CD14-positive monocyte (primary cell): ENCODE results near the gene BCL2. TPM values are rescaled to one million over a fixed set of nuclear protein-coding genes. Genes with fewer than 3 reads are reported as not detected.

Experiments
- DNase-seq, 3 donors: peaks; one replicate each; pipeline ENCODE4 v3.0.0-alpha.2; 2011 to 2022
- H2AFZ ChIP-seq: 2 replicates; pipeline ENCODE4 v1.6.0; 2012; ENCODE audit warnings: mild to moderate bottlenecking, low read depth, low read length, inconsistent platforms; ENCODE audit not compliant: insufficient read depth, poor library complexity, severe bottlenecking
- H3K27ac ChIP-seq, 2 donors: 1 replicate in 1 of 2; 2 replicates in 1 of 2; pipeline ENCODE4 v1.5.1; 2012 to 2013; ENCODE audit warnings: low read length in 2 of 2, control low read depth in 1 of 2, inconsistent platforms in 1 of 2, low read depth in 1 of 2, mild to moderate bottlenecking in 1 of 2
- H3K27me3 ChIP-seq, 2 donors: one replicate each; pipeline versions ENCODE4 v1.6.0 to v1.6.1; 2011 to 2013; ENCODE audit warnings: low read length in 2 of 2; ENCODE audit not compliant: control insufficient read depth in 2 of 2, insufficient read depth in 2 of 2
- H3K36me3 ChIP-seq, 2 donors: replicated peaks in 1 of 2; 1 replicate in 1 of 2; 2 replicates in 1 of 2; pipeline versions ENCODE4 v1.5.1 to v1.6.1; 2012 to 2013; ENCODE audit warnings: low read length in 2 of 2, control low read depth in 1 of 2, inconsistent platforms in 1 of 2, mild to moderate bottlenecking in 1 of 2; ENCODE audit not compliant: insufficient read depth in 2 of 2, control insufficient read depth in 1 of 2
- H3K4me1 ChIP-seq, 2 donors: 1 replicate in 1 of 2; 2 replicates in 1 of 2; pipeline versions ENCODE4 v1.5.1 to v1.6.1; 2012 to 2013; ENCODE audit warnings: low read length in 2 of 2, control low read depth in 1 of 2, inconsistent platforms in 1 of 2, mild to moderate bottlenecking in 1 of 2, moderate library complexity in 1 of 2; ENCODE audit not compliant: insufficient read depth in 2 of 2, control insufficient read depth in 1 of 2
- H3K4me2 ChIP-seq: replicated peaks from 2 replicates; pipeline ENCODE3; 2012; ENCODE audit warnings: low read length, moderate library complexity, mild to moderate bottlenecking; ENCODE audit not compliant: poor library complexity, severe bottlenecking; ENCODE audit errors: extremely low read depth
- H3K4me3 ChIP-seq, 3 experiments: fragments of 200-600 bp in 1 of 3; sonication (generic) in 1 of 3; replicated peaks in 1 of 3; 1 replicate in 2 of 3; 2 replicates in 1 of 3; pipeline ENCODE4 v1.5.1; 2011 to 2013; ENCODE audit warnings: low read length in 3 of 3, mild to moderate bottlenecking in 3 of 3, control low read depth in 2 of 3, low read depth in 2 of 3, inconsistent platforms in 1 of 3, moderate library complexity in 1 of 3
- H3K79me2 ChIP-seq: 2 replicates; pipeline ENCODE4 v1.6.0; 2012; ENCODE audit warnings: mild to moderate bottlenecking, control low read depth, inconsistent platforms, low read length, moderate library complexity; ENCODE audit not compliant: insufficient read depth
- H3K9ac ChIP-seq: 2 replicates; pipeline ENCODE4 v1.6.0; 2017; ENCODE audit warnings: low read length, mild to moderate bottlenecking; ENCODE audit not compliant: insufficient read depth, poor library complexity, severe bottlenecking
- H3K9me3 ChIP-seq, 2 donors: replicated peaks in 1 of 2; 1 replicate in 1 of 2; 2 replicates in 1 of 2; pipeline versions ENCODE4 v1.5.1 to v1.6.1; 2012 to 2013; ENCODE audit warnings: low read length in 2 of 2, control low read depth in 1 of 2; ENCODE audit not compliant: control insufficient read depth in 1 of 2, insufficient read depth in 1 of 2
- H4K20me1 ChIP-seq: 2 replicates; pipeline ENCODE4 v1.6.0; 2012; ENCODE audit warnings: mild to moderate bottlenecking, low read length, control low read depth, moderate library complexity; ENCODE audit not compliant: insufficient read depth
- H3K27ac Mint-ChIP-seq, 7 donors: one replicate each; pipeline ENCODE4 v1.8.0; 2020; ENCODE audit warnings: mild to moderate bottlenecking in 7 of 7, mixed read lengths in 7 of 7, moderate library complexity in 6 of 7, inconsistent platforms in 2 of 7
- H3K27me3 Mint-ChIP-seq, 3 donors: one replicate each; pipeline ENCODE4 v1.8.0; 2021 to 2022; ENCODE audit warnings: low read depth in 3 of 3, mild to moderate bottlenecking in 3 of 3, mixed read lengths in 3 of 3, moderate library complexity in 3 of 3, inconsistent platforms in 1 of 3
- H3K36me3 Mint-ChIP-seq, 2 donors: one replicate each; pipeline ENCODE4 v1.8.0; 2020; ENCODE audit warnings: mixed read lengths in 2 of 2, inconsistent platforms in 1 of 2, mild to moderate bottlenecking in 1 of 2
- H3K4me1 Mint-ChIP-seq: one replicate; pipeline ENCODE4 v1.8.0; 2020; ENCODE audit warnings: mild to moderate bottlenecking, mixed read lengths
- H3K4me3 Mint-ChIP-seq, 2 donors: one replicate each; pipeline ENCODE4 v1.8.0; 2020; ENCODE audit warnings: mild to moderate bottlenecking in 2 of 2, mixed read lengths in 2 of 2, moderate library complexity in 1 of 2
- H3K9me3 Mint-ChIP-seq, 7 donors: one replicate each; pipeline ENCODE4 v1.8.0; 2020 to 2022; ENCODE audit warnings: mixed read lengths in 7 of 7, mild to moderate bottlenecking in 6 of 7, moderate library complexity in 6 of 7, inconsistent platforms in 2 of 7
- CTCF ChIP-seq: fragments of 200-600 bp; IDR thresholded peaks from one replicate; pipeline ENCODE4 v1.8.0; 2022; ENCODE audit warnings: antibody characterized with exemption, mild to moderate bottlenecking
- whole genome bisulfite sequencing: methylation state at CpG from one replicate; pipeline ENCODE4 v1.1.5; 2013; ENCODE audit warnings: missing lambda C conversion rate; ENCODE audit not compliant: insufficient coverage; 5-methylcytosine and 5-hydroxymethylcytosine counted together
- intact Hi-C, 2 donors: fragments of 100-400 bp; cut with micrococcal nuclease; formaldehyde crosslinking; loops; one replicate each; pipeline versions ENCODE4 v1.15.0 to v1.15.1; 2023
- polyA plus RNA-seq, 3 donors: library from polyadenylated mRNA; depleted of rRNA in 1 of 3; unstranded in 2 of 3; stranded (reverse) in 1 of 3; fragments of 300-500 nt in 2 of 3; fragments of >200 nt in 1 of 3; fragmentation: Illumina TruSeq in 2 of 3; gene quantifications; 1 replicate in 2 of 3; 2 replicates in 1 of 3; pipeline ENCODE4 v1.2.3, GENCODE V29; 2012 to 2021

Gene BCL2
- polyA plus RNA-seq, 3 donors, result 0.58 to 2.5 (median 1.1) TPM

DNA sequence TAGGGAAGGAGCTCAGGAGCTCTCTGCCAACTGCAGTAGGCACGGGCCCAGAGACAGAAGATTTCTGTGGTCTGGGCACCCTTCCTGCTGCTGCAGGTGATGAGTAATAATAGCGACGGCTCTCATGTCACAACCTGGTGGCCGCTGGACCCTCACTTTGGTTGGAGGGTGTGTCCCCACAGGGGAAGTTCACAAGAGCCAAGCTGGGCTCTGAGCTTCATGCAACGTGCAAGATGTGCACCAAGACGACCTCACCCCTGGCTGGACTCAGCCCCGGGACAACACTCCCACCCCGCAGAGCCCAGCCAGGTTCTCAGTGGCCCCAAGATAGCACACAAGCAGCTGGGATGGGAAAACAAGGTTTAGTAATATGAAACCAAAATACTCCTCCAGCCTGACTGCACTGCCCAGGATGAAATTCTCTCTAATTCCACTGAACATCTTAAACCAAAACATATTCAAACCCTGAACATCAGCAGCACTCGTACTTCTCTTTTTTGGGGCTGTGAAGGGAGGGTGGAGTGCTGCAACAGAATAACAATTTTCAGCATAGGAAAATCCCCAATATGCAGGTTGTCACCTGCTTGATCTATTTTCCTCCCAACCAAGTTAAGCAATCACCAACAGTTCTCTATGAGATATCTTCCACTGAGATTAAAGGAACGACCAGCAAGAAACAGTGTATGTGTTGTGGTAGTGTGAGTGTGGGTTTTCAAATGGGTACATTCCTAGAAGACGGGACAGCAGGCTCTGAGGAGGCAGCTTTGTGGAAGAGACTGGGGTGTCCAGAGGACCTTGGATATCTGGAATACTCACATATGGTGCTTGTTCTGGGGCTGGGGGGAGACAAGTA, 26.5 kb downstream of the BCL2 start:
- Mint-ChIP-seq H3K4me3 (peak overlapping the region; percentile 17 to 64), H3K36me3 (peaks cover 8% of the 10 kb centered on the region in 2 donors), H3K27ac (peak overlapping the region in 6 of 7 donors; percentile 15 to 80 (median 51)), H3K4me1 (peaks cover 33% of the 10 kb centered on the region), H3K9me3 (no peaks in the 10 kb centered on the region), H3K27me3 (no peaks in the 10 kb centered on the region)
- no peaks in the 10 kb centered on the region for H4K20me1 ChIP-seq
- H3K9me3 ChIP-seq, result no peaks in the 10 kb centered on the region
- intact Hi-C loops, result loop anchor here in 1 of 2 donors (10.0 kb wide), 1 partner anchor 48 kb away; no protein-coding TSS in a partner anchor
- peak overlapping the region in 1 of 3 experiments; percentile 35 for H3K4me3 ChIP-seq
- H3K4me2 ChIP-seq, result peak overlapping the region; percentile 51
- DNase-seq, result peak; percentile 44 to 68 (median 48)
- no peak overlapping the region for H3K9ac ChIP-seq
- H3K4me1 ChIP-seq, result peaks cover 14 to 19% of the 10 kb centered on the region in 2 donors
- TF ChIP-seq CTCF, result no peak
- H2AFZ ChIP-seq, result peak overlapping the region; percentile 43
- H3K79me2 ChIP-seq, result peaks cover 32% of the 10 kb centered on the region
- H3K27ac ChIP-seq, result peak overlapping the region; percentile 5 to 54
- no peaks in the 10 kb centered on the region for H3K36me3 ChIP-seq
- H3K27me3 ChIP-seq, result no peaks in the 10 kb centered on the region
- WGBS, result 24% methylated on average over 8 of the region's 11 CpGs

GRCh38 chr18:63291278-63291677, 28.3 kb downstream of the BCL2 start:
- Histone ChIP-seq H3K27ac (no peak overlapping the region), H3K9me3 (no peaks in the 10 kb centered on the region), H2AFZ (no peak overlapping the region), H3K4me2 (no peak overlapping the region), H3K4me3 (no peak overlapping the region), H3K36me3 (no peaks in the 10 kb centered on the region), H4K20me1 (no peaks in the 10 kb centered on the region), H3K9ac (no peak overlapping the region), H3K79me2 (peaks cover 26% of the 10 kb centered on the region), H3K4me1 (peaks cover 26 to 34% of the 10 kb centered on the region in 2 donors), H3K27me3 (no peaks in the 10 kb centered on the region)
- Mint-ChIP-seq H3K36me3 (peaks cover 3 to 5% of the 10 kb centered on the region in 2 donors), H3K4me1 (peaks cover 33% of the 10 kb centered on the region), H3K27ac (no peak overlapping the region), H3K4me3 (no peak overlapping the region), H3K9me3 (no peaks in the 10 kb centered on the region), H3K27me3 (no peaks in the 10 kb centered on the region)
- TF ChIP-seq CTCF, result no peak
- no peak for DNase-seq
- intact Hi-C loops, result loop anchor here in 1 of 2 donors (10.0 kb wide), 1 partner anchor 46 kb away; no protein-coding TSS in a partner anchor
- 100% methylated on average over 2 of the region's 5 CpGs for WGBS
